Upper lobe of right lung (tissue), 1 donor: ENCODE measurements around the gene CBX2. TPM values are rescaled to one million over a fixed set of nuclear protein-coding genes. Genes with fewer than 3 reads are reported as not detected.

ENCODE experiments used
- ATAC-seq: fragments of 200-7000 bp; cut with Tn5 transposase; one replicate; pipeline ENCODE4 v1.9.1; 2020; ENCODE audit warnings: mild to moderate bottlenecking, moderate library complexity
- DNase-seq: peaks from one replicate; pipeline ENCODE4 v3.0.0-alpha.2; 2020
- H3K27ac ChIP-seq: fragments of 200-600 bp; one replicate; pipeline ENCODE4 v1.8.0; 2022
- H3K27me3 ChIP-seq: fragments of 200-600 bp; one replicate; pipeline ENCODE4 v1.8.0; 2022; ENCODE audit warnings: mild to moderate bottlenecking
- H3K36me3 ChIP-seq: fragments of 200-600 bp; one replicate; pipeline ENCODE4 v1.8.0; 2022
- H3K4me1 ChIP-seq: fragments of 200-600 bp; one replicate; pipeline ENCODE4 v1.8.0; 2022
- H3K4me3 ChIP-seq: fragments of 200-600 bp; one replicate; pipeline ENCODE4 v1.8.0; 2022; ENCODE audit warnings: mild to moderate bottlenecking
- H3K9me3 ChIP-seq: fragments of 200-600 bp; one replicate; pipeline ENCODE4 v1.8.0; 2022
- intact Hi-C: fragments of 100-400 bp; cut with DNase I; formaldehyde crosslinking; loops from one replicate; pipeline ENCODE4 v1.11.0; 2022
- total RNA-seq: library from RNA; stranded (reverse); fragmentation: NEBNext Ultra II Directional; extraction: Animal tissue kit (Norgen Biotek cat#: 25700); gene quantifications from one replicate; pipeline ENCODE4 v1.2.1, GENCODE V29; 2021
- TF ChIP-seq, protein P1 (sequence below): fragments of 200-600 bp; IDR thresholded peaks from one replicate; pipeline ENCODE4 v1.8.0; 2022; ENCODE audit warnings: antibody characterized with exemption
- donor health status: DM: no; HTN: yes; CAD: no; lungs with severe emphysema.

The CBX2 gene
- total RNA-seq, 1 donor from 2014 or later, result 3.4 TPM

- H3K27ac ChIP-seq, result no peak overlapping the region
- no peaks in the 10 kb centered on the region for H3K36me3 ChIP-seq
- no peaks in the 10 kb centered on the region for H3K9me3 ChIP-seq
- H3K4me3 ChIP-seq, result no peak overlapping the region
- peaks cover 36% of the 10 kb centered on the region for H3K27me3 ChIP-seq
- TF ChIP-seq, protein P1, sequence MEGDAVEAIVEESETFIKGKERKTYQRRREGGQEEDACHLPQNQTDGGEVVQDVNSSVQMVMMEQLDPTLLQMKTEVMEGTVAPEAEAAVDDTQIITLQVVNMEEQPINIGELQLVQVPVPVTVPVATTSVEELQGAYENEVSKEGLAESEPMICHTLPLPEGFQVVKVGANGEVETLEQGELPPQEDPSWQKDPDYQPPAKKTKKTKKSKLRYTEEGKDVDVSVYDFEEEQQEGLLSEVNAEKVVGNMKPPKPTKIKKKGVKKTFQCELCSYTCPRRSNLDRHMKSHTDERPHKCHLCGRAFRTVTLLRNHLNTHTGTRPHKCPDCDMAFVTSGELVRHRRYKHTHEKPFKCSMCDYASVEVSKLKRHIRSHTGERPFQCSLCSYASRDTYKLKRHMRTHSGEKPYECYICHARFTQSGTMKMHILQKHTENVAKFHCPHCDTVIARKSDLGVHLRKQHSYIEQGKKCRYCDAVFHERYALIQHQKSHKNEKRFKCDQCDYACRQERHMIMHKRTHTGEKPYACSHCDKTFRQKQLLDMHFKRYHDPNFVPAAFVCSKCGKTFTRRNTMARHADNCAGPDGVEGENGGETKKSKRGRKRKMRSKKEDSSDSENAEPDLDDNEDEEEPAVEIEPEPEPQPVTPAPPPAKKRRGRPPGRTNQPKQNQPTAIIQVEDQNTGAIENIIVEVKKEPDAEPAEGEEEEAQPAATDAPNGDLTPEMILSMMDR, result no peak
- peaks cover 7% of the 10 kb centered on the region for H3K4me1 ChIP-seq
- ATAC-seq (no peak), DNase-seq (no peak)
- intact Hi-C loops, result no loop called here
These were observed 36.6 kb upstream of the CBX2 start for GRCh38 chr17:79741401-79741750.

DNA sequence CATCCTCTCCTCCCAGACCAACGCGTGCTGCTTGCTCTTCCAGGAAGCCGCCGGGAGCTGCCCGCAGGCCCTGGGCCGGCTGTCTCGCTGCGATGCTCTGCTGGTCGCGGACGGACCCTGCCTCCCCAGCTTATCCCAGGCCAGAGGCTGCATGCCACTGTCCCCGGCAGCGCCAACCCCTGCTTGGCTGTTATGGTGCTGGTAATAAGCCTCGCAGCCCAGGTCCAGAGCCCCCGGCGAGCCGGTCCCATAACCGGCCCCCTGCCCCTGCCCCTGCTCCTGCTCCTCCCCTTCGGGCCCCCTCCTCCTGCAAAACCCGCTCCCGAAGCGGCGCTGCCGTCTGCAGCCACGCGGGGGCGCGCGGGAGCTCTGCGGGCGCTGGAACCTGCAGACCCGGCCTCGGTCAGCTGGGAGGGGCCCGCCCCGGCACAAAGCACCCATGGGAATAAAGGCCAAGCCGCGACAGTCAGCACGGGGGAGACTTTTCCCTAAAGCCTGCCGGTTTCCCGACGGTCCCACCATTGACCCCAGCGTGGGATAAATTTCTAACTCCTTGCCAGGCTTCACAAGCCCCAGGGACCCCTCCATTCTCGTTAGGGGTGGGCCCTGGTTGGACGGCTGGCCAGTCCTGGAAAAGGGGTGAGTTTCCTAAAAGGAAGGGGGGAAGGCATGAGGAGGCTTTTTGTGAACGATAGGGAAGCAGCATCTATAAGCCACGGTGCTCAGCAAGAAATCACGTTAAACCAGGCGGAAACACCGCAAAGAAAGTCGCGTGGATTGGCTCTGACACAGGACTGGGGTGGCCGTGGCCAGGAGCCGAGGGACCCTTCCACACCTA is 36.0 kb upstream of the CBX2 start:
- H3K27ac ChIP-seq, result no peak overlapping the region
- H3K27me3 ChIP-seq, result peaks cover 42% of the 10 kb centered on the region
- H3K4me3 ChIP-seq, result no peak overlapping the region
- intact Hi-C loops, result no loop called here
- peak; percentile 86 for DNase-seq
- H3K9me3 ChIP-seq, result no peaks in the 10 kb centered on the region
- ATAC-seq, result peak; percentile 79
- H3K36me3 ChIP-seq, result no peaks in the 10 kb centered on the region
- TF ChIP-seq, protein P1, result peak; percentile 94
- H3K4me1 ChIP-seq, result peaks cover 7% of the 10 kb centered on the region

DNA sequence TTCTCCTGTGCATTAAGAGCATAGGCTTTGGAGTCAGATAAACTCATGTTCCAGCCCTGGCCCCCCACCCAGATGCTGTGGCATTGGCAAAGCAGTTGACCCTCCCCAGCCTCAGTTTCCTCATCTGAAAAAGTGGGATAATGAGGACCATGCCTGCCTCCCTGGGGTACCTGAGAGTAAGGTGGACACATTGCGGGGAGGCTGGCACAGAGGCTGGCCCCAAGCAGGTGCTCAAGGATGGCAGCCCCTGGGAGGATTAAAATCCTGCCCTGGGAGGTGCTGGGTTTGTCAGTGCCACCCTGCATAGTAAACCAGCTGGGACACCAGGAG is 35.4 kb upstream of the CBX2 start:
- no peak for DNase-seq
- H3K4me1 ChIP-seq, result peaks cover 7% of the 10 kb centered on the region
- peaks cover 47% of the 10 kb centered on the region for H3K27me3 ChIP-seq
- TF ChIP-seq, protein P1, result no peak
- intact Hi-C loops, result no loop called here
- H3K27ac ChIP-seq, result no peak overlapping the region
- H3K36me3 ChIP-seq, result no peaks in the 10 kb centered on the region
- no peak for ATAC-seq
- no peaks in the 10 kb centered on the region for H3K9me3 ChIP-seq
- H3K4me3 ChIP-seq, result no peak overlapping the region

GRCh38 chr17:79742951-79743476 is 34.9 kb upstream of the CBX2 start:
- DNase-seq, result no peak
- peaks cover 52% of the 10 kb centered on the region for H3K27me3 ChIP-seq
- intact Hi-C loops, result no loop called here

GRCh38 chr17:79743614-79744013 is 34.3 kb upstream of the CBX2 start:
- H3K4me1 ChIP-seq, result peaks cover 7% of the 10 kb centered on the region

More at GRCh38 chr17:79742951-79743476, 34.9 kb upstream of the CBX2 start:
- Histone ChIP-seq H3K9me3 (no peaks in the 10 kb centered on the region), H3K4me3 (no peak overlapping the region), H3K4me1 (peaks cover 7% of the 10 kb centered on the region), H3K36me3 (no peaks in the 10 kb centered on the region), H3K27ac (no peak overlapping the region)
- TF ChIP-seq, protein P1, result no peak
- ATAC-seq, result no peak

More at GRCh38 chr17:79743614-79744013, 34.3 kb upstream of the CBX2 start:
- no peaks in the 10 kb centered on the region for H3K9me3 ChIP-seq
- no peak overlapping the region for H3K27ac ChIP-seq
- H3K27me3 ChIP-seq, result peaks cover 58% of the 10 kb centered on the region
- TF ChIP-seq, protein P1, result no peak
- H3K4me3 ChIP-seq, result no peak overlapping the region
- ATAC-seq (no peak), DNase-seq (no peak)
- intact Hi-C loops, result no loop called here
- H3K36me3 ChIP-seq, result no peaks in the 10 kb centered on the region
